Vagina (tissue), 2 donors: ENCODE results near the gene HSPA14. TPM values are rescaled to one million over a fixed set of nuclear protein-coding genes. Genes with fewer than 3 reads are reported as not detected.
"Not testable (repeated sequence)": the region's sequence is repeated elsewhere in the genome, so short reads cannot be mapped to it uniquely, and the experiment has no call there.

Source experiments
- DNase-seq, 2 donors: peaks; one replicate each; pipeline ENCODE4 v3.0.0-alpha.2; 2017; ENCODE audit errors: extremely low spot score in 2 of 2
- H3K27ac ChIP-seq: fragments of 200-600 bp; sonication (generic); one replicate; pipeline ENCODE4 v1.5.1; 2019
- H3K27me3 ChIP-seq: fragments of 200-600 bp; sonication (generic); one replicate; pipeline ENCODE4 v1.5.1; 2019
- H3K36me3 ChIP-seq, 2 donors: fragments of 200-600 bp; sonication (generic); one replicate each; pipeline ENCODE4 v1.5.1; 2017 to 2019
- H3K4me1 ChIP-seq: fragments of 200-600 bp; sonication (generic); one replicate; pipeline ENCODE4 v1.5.1; 2019
- H3K4me3 ChIP-seq, 2 donors: fragments of 200-600 bp; sonication (generic); 1 replicate in 1 of 2; 2 replicates in 1 of 2; pipeline ENCODE4 v1.5.1; 2016 to 2019
- H3K9me3 ChIP-seq: fragments of 200-600 bp; sonication (generic); one replicate; pipeline ENCODE4 v1.5.1; 2019
- POLR2A ChIP-seq, 2 donors: fragments of 450-650 bp; IDR thresholded peaks; one replicate each; pipeline ENCODE4 v1.6.1; 2017; ENCODE audit warnings: antibody characterized with exemption in 2 of 2, mild to moderate bottlenecking in 2 of 2, moderate library complexity in 2 of 2
- POLR2AphosphoS5 ChIP-seq, 2 donors: sonication (generic); formaldehyde crosslinking; IDR thresholded peaks; one replicate each; pipeline ENCODE4 v1.9.0; 2017; ENCODE audit warnings: antibody characterized with exemption in 2 of 2, mild to moderate bottlenecking in 2 of 2, low read depth in 1 of 2; ENCODE audit not compliant: insufficient read depth in 1 of 2
- intact Hi-C: fragments of 100-400 bp; cut with DNase I; formaldehyde crosslinking; loops from one replicate; pipeline ENCODE4 v1.15.1; 2023
- total RNA-seq: library from RNA; depleted of rRNA; stranded (reverse); fragments of >200 nt; gene quantifications from one replicate; pipeline ENCODE4 v1.2.3, GENCODE V29; 2016
- TF ChIP-seq, protein P1 (sequence below), 3 experiments: fragments of 450-650 bp in 2 of 3; fragments of 200-600 bp in 1 of 3; sonication (generic) in 1 of 3; IDR thresholded peaks; one replicate each; pipeline ENCODE4 v1.5.1; 2017 to 2019; ENCODE audit warnings: antibody characterized with exemption in 3 of 3, mild to moderate bottlenecking in 2 of 3, moderate library complexity in 2 of 3

HSPA14 gene
- total RNA-seq, 1 donor from 2014 or later: 8.3 TPM

GRCh38 chr10:14904864-14905263 is 66.8 kb downstream of the HSPA14 start:
- Histone ChIP-seq H3K27ac (no peak overlapping the region), H3K9me3 (no peaks in the 10 kb centered on the region), H3K36me3 (peaks cover 0 to 36% of the 10 kb centered on the region in 2 donors), H3K27me3 (no peaks in the 10 kb centered on the region), H3K4me3 (no peak overlapping the region), H3K4me1 (no peaks in the 10 kb centered on the region)
- DNase-seq: no peak
- TF ChIP-seq, protein P1, sequence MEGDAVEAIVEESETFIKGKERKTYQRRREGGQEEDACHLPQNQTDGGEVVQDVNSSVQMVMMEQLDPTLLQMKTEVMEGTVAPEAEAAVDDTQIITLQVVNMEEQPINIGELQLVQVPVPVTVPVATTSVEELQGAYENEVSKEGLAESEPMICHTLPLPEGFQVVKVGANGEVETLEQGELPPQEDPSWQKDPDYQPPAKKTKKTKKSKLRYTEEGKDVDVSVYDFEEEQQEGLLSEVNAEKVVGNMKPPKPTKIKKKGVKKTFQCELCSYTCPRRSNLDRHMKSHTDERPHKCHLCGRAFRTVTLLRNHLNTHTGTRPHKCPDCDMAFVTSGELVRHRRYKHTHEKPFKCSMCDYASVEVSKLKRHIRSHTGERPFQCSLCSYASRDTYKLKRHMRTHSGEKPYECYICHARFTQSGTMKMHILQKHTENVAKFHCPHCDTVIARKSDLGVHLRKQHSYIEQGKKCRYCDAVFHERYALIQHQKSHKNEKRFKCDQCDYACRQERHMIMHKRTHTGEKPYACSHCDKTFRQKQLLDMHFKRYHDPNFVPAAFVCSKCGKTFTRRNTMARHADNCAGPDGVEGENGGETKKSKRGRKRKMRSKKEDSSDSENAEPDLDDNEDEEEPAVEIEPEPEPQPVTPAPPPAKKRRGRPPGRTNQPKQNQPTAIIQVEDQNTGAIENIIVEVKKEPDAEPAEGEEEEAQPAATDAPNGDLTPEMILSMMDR (IDR thresholded peaks at IDR 0.05): no peak
- TF ChIP-seq POLR2AphosphoS5 (IDR thresholded peaks at IDR 0.05; ENCODE audit: insufficient read depth in 1 of 2, low read depth in 1 of 2) (no peak), POLR2A (IDR thresholded peaks at IDR 0.05) (no peak)
- intact Hi-C loops: no loop called here

DNA sequence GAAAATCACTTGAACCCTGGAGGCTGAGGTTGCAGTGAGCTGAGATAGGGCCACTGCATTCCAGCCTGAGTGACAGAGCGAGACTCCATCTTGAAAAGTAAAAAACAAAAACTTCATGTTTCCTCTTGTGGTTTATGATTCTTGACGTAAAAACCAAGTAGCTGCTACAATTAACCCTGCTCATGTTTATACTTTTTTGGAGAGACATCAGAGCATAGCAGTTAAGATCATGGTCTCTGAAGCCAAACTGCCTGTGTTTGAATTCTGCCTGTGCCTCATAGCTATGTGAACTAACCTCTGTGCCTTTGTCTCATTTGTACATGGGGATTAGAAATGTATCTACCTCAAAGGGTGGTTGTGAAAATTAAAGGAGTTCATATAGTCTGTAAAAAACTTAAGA is 67.8 kb downstream of the HSPA14 start:
- Histone ChIP-seq H3K36me3 (peaks cover 0 to 36% of the 10 kb centered on the region in 2 donors), H3K27me3 (no peaks in the 10 kb centered on the region), H3K27ac (no peak overlapping the region), H3K4me1 (no peaks in the 10 kb centered on the region), H3K9me3 (no peaks in the 10 kb centered on the region), H3K4me3 (no peak overlapping the region)
- no peak for TF ChIP-seq POLR2AphosphoS5 (IDR thresholded peaks at IDR 0.05; ENCODE audit: insufficient read depth in 1 of 2, low read depth in 1 of 2)
- no peak for TF ChIP-seq POLR2A (IDR thresholded peaks at IDR 0.05)
- TF ChIP-seq, protein P1 (IDR thresholded peaks at IDR 0.05): no peak
- DNase-seq: no peak
- intact Hi-C loops: no loop called here

- no peak for DNase-seq
- no peaks in the 10 kb centered on the region for H3K9me3 ChIP-seq
- H3K27me3 ChIP-seq: no peaks in the 10 kb centered on the region
- H3K36me3 ChIP-seq: peaks cover 0 to 29% of the 10 kb centered on the region in 2 donors
- no peaks in the 10 kb centered on the region for H3K4me1 ChIP-seq
- TF ChIP-seq, protein P1 (IDR thresholded peaks at IDR 0.05): no peak
- TF ChIP-seq POLR2A (IDR thresholded peaks at IDR 0.05): no peak
- H3K4me3 ChIP-seq: no peak overlapping the region
- intact Hi-C loops: no loop called here
- H3K27ac ChIP-seq: no peak overlapping the region
Measured at GRCh38 chr10:14906765-14907164, 68.7 kb downstream of the HSPA14 start.

DNA sequence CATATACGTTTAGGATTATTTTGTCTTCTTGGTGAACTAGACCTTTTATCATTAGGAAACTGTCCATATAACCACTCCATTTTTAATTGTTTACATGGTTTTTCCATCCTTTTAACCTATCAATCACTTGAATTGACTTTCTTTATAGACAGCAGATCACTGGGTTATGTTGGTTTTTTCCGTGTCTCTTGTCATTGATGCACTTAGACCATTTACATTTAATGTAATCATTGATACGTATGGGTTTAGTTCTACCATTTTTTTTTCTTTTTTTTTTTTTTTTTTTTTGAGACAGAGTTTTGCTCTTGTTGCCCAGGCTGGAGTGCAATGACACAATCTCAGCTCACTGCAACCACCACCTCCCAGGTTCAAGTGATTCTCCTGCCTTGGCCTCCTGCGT is 69.5 kb downstream of the HSPA14 start:
- H3K27ac ChIP-seq, H3K4me1 ChIP-seq, H3K27me3 ChIP-seq, intact Hi-C loops, H3K4me3 ChIP-seq, H3K9me3 ChIP-seq, DNase-seq: not testable (repeated sequence)
- H3K36me3 ChIP-seq: peaks cover 5 to 30% of the 10 kb centered on the region in 2 donors

GRCh38 chr10:14909101-14909500 is 71.0 kb downstream of the HSPA14 start:
- Histone ChIP-seq H3K9me3 (no peaks in the 10 kb centered on the region), H3K27ac (no peak overlapping the region), H3K27me3 (no peaks in the 10 kb centered on the region), H3K4me3 (no peak overlapping the region), H3K4me1 (no peaks in the 10 kb centered on the region), H3K36me3 (peaks cover 5 to 33% of the 10 kb centered on the region in 2 donors)
- no peak for DNase-seq
- TF ChIP-seq, protein P1 (IDR thresholded peaks at IDR 0.05): no peak
- TF ChIP-seq POLR2AphosphoS5 (IDR thresholded peaks at IDR 0.05; ENCODE audit: insufficient read depth in 1 of 2, low read depth in 1 of 2): no peak
- TF ChIP-seq POLR2A (IDR thresholded peaks at IDR 0.05): no peak
- intact Hi-C loops: no loop called here

- no peaks in the 10 kb centered on the region for H3K9me3 ChIP-seq
- no peaks in the 10 kb centered on the region for H3K27me3 ChIP-seq
- peaks cover 8% of the 10 kb centered on the region for H3K4me1 ChIP-seq
- TF ChIP-seq, protein P1 (IDR thresholded peaks at IDR 0.05): no peak
- no peak for TF ChIP-seq POLR2AphosphoS5 (IDR thresholded peaks at IDR 0.05; ENCODE audit: insufficient read depth in 1 of 2, low read depth in 1 of 2)
- TF ChIP-seq POLR2A (IDR thresholded peaks at IDR 0.05): no peak
- no peak for DNase-seq
- peaks cover 5 to 39% of the 10 kb centered on the region in 2 donors for H3K36me3 ChIP-seq
- H3K27ac ChIP-seq: no peak overlapping the region
- H3K4me3 ChIP-seq: no peak overlapping the region
- intact Hi-C loops: no loop called here
Measured at GRCh38 chr10:14910953-14911352, 72.8 kb downstream of the HSPA14 start.
